IMR-90 (cell line): ENCODE data around the gene TMF1. TPM values are rescaled to one million over a fixed set of nuclear protein-coding genes. Genes with fewer than 3 reads are reported as not detected.

Experiments
- ATAC-seq: fragments of 200-7000 bp; cut with Tn5 transposase; 2 replicates; pipeline ENCODE4 v1.9.1; 2020; ENCODE audit warnings: low read depth, mild to moderate bottlenecking, moderate library complexity
- BruUV-seq: library from RNA; stranded (reverse); fragments of 400-500 nt; replicated peaks from 2 replicates; lab custom pipeline; 2021; lab: Mats Ljungman, UMichigan
- CTCF ChIA-PET: fragments of 300-600 bp; formaldehyde crosslinking; extraction: SDS; loops from one replicate; lab custom pipeline; 2021; ENCODE audit warnings: antibody characterized with exemption; lab: Yijun Ruan, JAX
- POLR2A ChIA-PET: fragments of 300-600 bp; sonication (Branson Sonifier 250); formaldehyde crosslinking; loops from one replicate; lab custom pipeline; 2022; ENCODE audit warnings: antibody characterized with exemption; ENCODE audit not compliant: unreplicated experiment; lab: Charles Lee
- DNase-seq: peaks from one replicate; pipeline ENCODE4 v3.0.0; 2013
- H2AFZ ChIP-seq: replicated peaks from 2 replicates; pipeline ENCODE3; 2013; ENCODE audit warnings: low read length, mild to moderate bottlenecking; ENCODE audit not compliant: poor library complexity
- H2AK5ac ChIP-seq: 2 replicates; pipeline ENCODE4 v1.6.1; 2013; ENCODE audit warnings: low read depth, low read length, inconsistent platforms
- H2AK9ac ChIP-seq: replicated peaks from 2 replicates; pipeline ENCODE3; 2013; ENCODE audit warnings: mild to moderate bottlenecking, low read depth, low read length, moderate library complexity; ENCODE audit not compliant: poor library complexity
- H2BK120ac ChIP-seq: 2 replicates; pipeline ENCODE4 v1.6.1; 2013; ENCODE audit warnings: low read depth, low read length, inconsistent platforms
- H2BK15ac ChIP-seq: 3 replicates; pipeline ENCODE4 v1.6.1; 2013; ENCODE audit warnings: low read depth, low read length, inconsistent platforms
- H2BK20ac ChIP-seq: 2 replicates; pipeline ENCODE4 v1.6.1; 2013; ENCODE audit warnings: low read depth, mild to moderate bottlenecking, inconsistent platforms, low read length, moderate library complexity
- H2BK5ac ChIP-seq: 2 replicates; pipeline ENCODE4 v1.6.1; 2013; ENCODE audit warnings: mild to moderate bottlenecking, low read depth, low read length, inconsistent platforms; ENCODE audit not compliant: poor library complexity, severe bottlenecking
- H3K14ac ChIP-seq: replicated peaks from 2 replicates; pipeline ENCODE4 v1.6.1; 2013; ENCODE audit warnings: low read depth, low read length, inconsistent platforms
- H3K18ac ChIP-seq: 2 replicates; pipeline ENCODE4 v1.6.1; 2013; ENCODE audit warnings: low read depth, low read length, control low read depth
- H3K23ac ChIP-seq: 2 replicates; pipeline ENCODE4 v1.6.1; 2013; ENCODE audit warnings: low read depth, low read length, inconsistent platforms
- H3K27ac ChIP-seq: 2 replicates; pipeline ENCODE4 v1.5.1; 2013; ENCODE audit warnings: mild to moderate bottlenecking, control low read depth, low read length; ENCODE audit not compliant: insufficient read depth
- H3K27me3 ChIP-seq: 2 replicates; pipeline ENCODE4 v1.6.1; 2013; ENCODE audit warnings: low read length; ENCODE audit not compliant: control insufficient read depth, insufficient read depth
- H3K36me3 ChIP-seq: 2 replicates; pipeline ENCODE4 v1.6.1; 2013; ENCODE audit warnings: low read length, mixed read lengths; ENCODE audit not compliant: control insufficient read depth, insufficient read depth
- H3K4ac ChIP-seq: 2 replicates; pipeline ENCODE4 v1.6.1; 2013; ENCODE audit warnings: low read depth, low read length, inconsistent platforms
- H3K4me1 ChIP-seq: 2 replicates; pipeline ENCODE4 v1.6.1; 2013; ENCODE audit warnings: low read length, mixed read lengths; ENCODE audit not compliant: control insufficient read depth, insufficient read depth
- H3K4me2 ChIP-seq: 2 replicates; pipeline ENCODE4 v1.6.1; 2013; ENCODE audit warnings: low read depth, mild to moderate bottlenecking, control low read depth, low read length, moderate library complexity
- H3K4me3 ChIP-seq: 2 replicates; pipeline ENCODE4 v1.5.1; 2013; ENCODE audit warnings: low read depth, mild to moderate bottlenecking, control low read depth, low read length, moderate library complexity; ENCODE audit not compliant: insufficient read depth
- H3K56ac ChIP-seq: 2 replicates; pipeline ENCODE4 v1.6.1; 2013; ENCODE audit warnings: low read length, inconsistent platforms; ENCODE audit not compliant: insufficient read depth; ENCODE audit errors: extremely low read depth
- H3K79me1 ChIP-seq, 2 experiments: 2 replicates each; pipeline ENCODE4 v1.6.1; 2013; ENCODE audit warnings: low read length in 2 of 2, inconsistent platforms in 1 of 2, low read depth in 1 of 2
- H3K9ac ChIP-seq: 2 replicates; pipeline ENCODE4 v1.6.1; 2013; ENCODE audit warnings: low read depth, low read length, control low read depth
- H3K9me1 ChIP-seq: 2 replicates; pipeline ENCODE4 v1.6.1; 2013; ENCODE audit warnings: low read length, inconsistent platforms; ENCODE audit not compliant: insufficient read depth
- H3K9me3 ChIP-seq: 2 replicates; pipeline ENCODE4 v1.6.1; 2013; ENCODE audit warnings: low read length; ENCODE audit not compliant: control insufficient read depth, insufficient read depth
- H4K20me1 ChIP-seq: 2 replicates; pipeline ENCODE4 v1.6.1; 2013; ENCODE audit warnings: low read length, inconsistent platforms; ENCODE audit not compliant: insufficient read depth
- H4K5ac ChIP-seq: 2 replicates; pipeline ENCODE4 v1.6.1; 2013; ENCODE audit warnings: mild to moderate bottlenecking, low read depth, low read length, control low read depth
- H4K8ac ChIP-seq, 2 experiments: 2 replicates each; pipeline ENCODE4 v1.6.1; 2013; ENCODE audit warnings: low read depth in 2 of 2, low read length in 2 of 2, control low read depth in 1 of 2, inconsistent platforms in 1 of 2
- H4K91ac ChIP-seq: 2 replicates; pipeline ENCODE4 v1.6.1; 2013; ENCODE audit warnings: low read depth, low read length, inconsistent platforms; ENCODE audit not compliant: insufficient read depth
- BHLHE40 ChIP-seq: fragments of 150-350 bp; IDR thresholded peaks from 2 replicates; pipeline ENCODE4 v1.6.1; 2016; ENCODE audit warnings: mild to moderate bottlenecking, low read depth, low read length
- CEBPB ChIP-seq: IDR thresholded peaks from 2 replicates; pipeline ENCODE4 v1.6.1; 2012; ENCODE audit warnings: low read depth, low read length, improper control_type of control experiment
- FOS ChIP-seq: fragments of 150-350 bp; IDR thresholded peaks from 2 replicates; pipeline ENCODE4 v1.6.1; 2016; ENCODE audit warnings: low read depth, low read length
- NFE2L2 ChIP-seq: fragments of 150-350 bp; IDR thresholded peaks from 2 replicates; pipeline ENCODE4 v1.6.1; 2016; ENCODE audit warnings: low read depth, mild to moderate bottlenecking, low read length
- RCOR1 ChIP-seq: IDR thresholded peaks from 2 replicates; pipeline ENCODE4 v1.6.1; 2012; ENCODE audit warnings: mild to moderate bottlenecking, low read length, improper control_type of control experiment; ENCODE audit not compliant: insufficient replicate concordance
- RFX5 ChIP-seq: IDR thresholded peaks from 2 replicates; pipeline ENCODE4 v1.8.0; 2012; ENCODE audit warnings: low read depth, mild to moderate bottlenecking, low read length, moderate library complexity
- SMC3 ChIP-seq: fragments of 150-350 bp; IDR thresholded peaks from 2 replicates; pipeline ENCODE4 v1.6.1; 2016; ENCODE audit warnings: low read depth, mild to moderate bottlenecking, antibody characterized with exemption, low read length, moderate library complexity
- WGBS, 2 experiments: methylation state at CpG; one replicate each; pipeline versions ENCODE4 v1.1.5 to v1.1.7; 2013; ENCODE audit warnings: missing lambda C conversion rate in 2 of 2; ENCODE audit not compliant: insufficient read length in 1 of 2; ENCODE audit errors: extremely low coverage in 2 of 2; 5-methylcytosine and 5-hydroxymethylcytosine counted together
- dilution Hi-C: fragments of 300-500 bp; cut with HindIII; formaldehyde crosslinking; loops from one replicate; pipeline ENCODE4 v1.14.3; 2018; ENCODE audit warnings: low sequenced_read_pairs; ENCODE audit not compliant: unreplicated experiment
- in situ Hi-C: fragments of 300-500 bp; cut with MboI; formaldehyde crosslinking; loops from 3 replicates; pipeline ENCODE4 v1.14.3; 2019; ENCODE audit warnings: low sequenced_read_pairs, inconsistent platforms, mixed read lengths
- intact Hi-C: fragments of 100-400 bp; cut with micrococcal nuclease; formaldehyde crosslinking; loops from 2 replicates; pipeline ENCODE4 v1.10.0; 2022
- polyA plus RNA-seq, 3 experiments: library from polyadenylated mRNA; depleted of rRNA; stranded (reverse); fragments of >200 nt; gene quantifications; 2 replicates each; pipeline ENCODE4 v1.2.3, GENCODE V29; 2012; ENCODE audit warnings: low replicate concordance in 1 of 3
- total RNA-seq: library from RNA; depleted of rRNA; stranded (reverse); fragments of >200 nt; gene quantifications from 2 replicates; pipeline ENCODE4 v1.2.3, GENCODE V29; 2012
- TF ChIP-seq, protein P1 (sequence below): fragments of 150-350 bp; IDR thresholded peaks from 2 replicates; pipeline ENCODE4 v1.6.1; 2017; ENCODE audit warnings: mild to moderate bottlenecking, antibody characterized with exemption, low read length, low read depth

The TMF1 gene
- total and polyA plus RNA-seq, 2 of the 4 experiments (the other 2 are of a cell fraction): 12.4 to 39.1 TPM

DNA sequence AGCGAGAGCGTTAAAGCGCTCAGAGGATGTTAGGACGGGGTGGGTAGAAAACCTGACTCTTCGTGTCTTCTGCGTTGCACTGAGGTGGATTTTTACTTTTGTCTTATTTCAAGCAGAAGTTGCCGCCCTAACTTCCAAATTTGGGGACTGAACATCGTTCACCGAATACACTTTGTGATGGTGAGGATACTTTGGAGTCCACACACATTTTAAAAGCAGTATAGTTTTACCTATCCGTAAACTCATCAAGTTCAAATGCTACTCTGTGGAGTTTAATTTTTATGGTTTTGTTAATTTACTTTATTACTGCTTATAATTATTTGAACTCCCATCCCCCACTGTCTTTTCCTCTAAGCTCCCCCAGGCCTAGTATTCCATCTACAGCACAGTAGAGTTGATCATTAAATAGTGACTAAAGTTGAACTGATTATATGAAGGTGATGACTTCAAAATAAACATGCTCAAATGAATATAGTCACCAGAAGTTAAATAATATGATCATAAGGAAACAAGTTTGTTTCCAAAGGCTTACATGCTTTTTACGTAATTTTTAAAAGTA, 38.0 kb downstream of the TMF1 start:
- peak overlapping the region; percentile 88 to 90 for H4K8ac ChIP-seq
- H3K4me2 ChIP-seq: peak overlapping the region; percentile 80
- H3K27ac ChIP-seq: peak overlapping the region; percentile 93
- BruUV-seq: TSS peak; percentile 71
- peaks cover 7% of the 10 kb centered on the region for H3K9me1 ChIP-seq
- H3K4me1 ChIP-seq: peaks cover 6% of the 10 kb centered on the region
- peaks cover 4% of the 10 kb centered on the region for H3K36me3 ChIP-seq
- intact Hi-C loops: no loop called here
- 0 out of 2 replicates have a peak overlapping the region, but pooled peaks have one; percentile 53 for H2BK20ac ChIP-seq
- peak overlapping the region; percentile 34; the same call in 2 of the 3 replicates for H2BK15ac ChIP-seq
- TF ChIP-seq, protein P1, sequence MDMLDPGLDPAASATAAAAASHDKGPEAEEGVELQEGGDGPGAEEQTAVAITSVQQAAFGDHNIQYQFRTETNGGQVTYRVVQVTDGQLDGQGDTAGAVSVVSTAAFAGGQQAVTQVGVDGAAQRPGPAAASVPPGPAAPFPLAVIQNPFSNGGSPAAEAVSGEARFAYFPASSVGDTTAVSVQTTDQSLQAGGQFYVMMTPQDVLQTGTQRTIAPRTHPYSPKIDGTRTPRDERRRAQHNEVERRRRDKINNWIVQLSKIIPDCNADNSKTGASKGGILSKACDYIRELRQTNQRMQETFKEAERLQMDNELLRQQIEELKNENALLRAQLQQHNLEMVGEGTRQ: no peak
- TF ChIP-seq FOS (no peak), BHLHE40 (no peak), SMC3 (no peak), CEBPB (no peak), RFX5 (no peak), RCOR1 (no peak), NFE2L2 (no peak)
- no peaks in the 10 kb centered on the region for H3K9me3 ChIP-seq
- H3K9ac ChIP-seq: peak overlapping the region; percentile 85
- H3K14ac ChIP-seq: peak overlapping the region; percentile 98
- H4K91ac ChIP-seq: peak overlapping the region; percentile 90
- H3K23ac ChIP-seq: peak overlapping the region; percentile 98
- peaks cover 6 to 45% of the 10 kb centered on the region in 2 experiments for H3K79me1 ChIP-seq
- no peaks in the 10 kb centered on the region for H3K27me3 ChIP-seq
- POLR2A ChIA-PET: no interaction called here
- no peaks in the 10 kb centered on the region for H4K20me1 ChIP-seq
- 0% methylated on average over 2 of the region's 11 CpGs; no CpG with 5 or more reads in 1 of the 2 experiments for WGBS, 2 experiments
- in situ Hi-C loops: no loop called here
- peak overlapping the region; percentile 91 for H3K4ac ChIP-seq
- peak overlapping the region; percentile 90 for H3K56ac ChIP-seq
- DNase-seq: no peak
- no peak for ATAC-seq
- CTCF ChIA-PET: interaction anchor here (1.0 kb wide), 1 partner anchor 13 kb away, joined by 3 read pairs; no protein-coding TSS in a partner anchor
- peak overlapping the region; percentile 66 for H3K4me3 ChIP-seq
- peak overlapping the region; percentile 7; the same call in 1 of the 2 replicates for H3K18ac ChIP-seq
- H2AFZ ChIP-seq: peak overlapping the region; percentile 98
- dilution Hi-C loops: no loop called here
- peak overlapping the region; percentile 82 for H2BK120ac ChIP-seq
- 0 out of 2 replicates have a peak overlapping the region, but pooled peaks have one; percentile 56 for H2AK5ac ChIP-seq
- peak overlapping the region; percentile 92 for H2BK5ac ChIP-seq
- peak overlapping the region; percentile 20 for H4K5ac ChIP-seq
- peak overlapping the region; percentile 91 for H2AK9ac ChIP-seq
